Germinal center (tissue), 1 donor: ENCODE results near the gene FFAR2.
"Not testable (repeated sequence)": the region's sequence is repeated elsewhere in the genome, so short reads cannot be mapped to it uniquely, and the experiment has no call there.

Experiments used
- DNase-seq: peaks from one replicate; pipeline ENCODE4 v3.0.0; 2012; ENCODE audit warnings: mixed read lengths, low spot score

The FFAR2 gene

DNA sequence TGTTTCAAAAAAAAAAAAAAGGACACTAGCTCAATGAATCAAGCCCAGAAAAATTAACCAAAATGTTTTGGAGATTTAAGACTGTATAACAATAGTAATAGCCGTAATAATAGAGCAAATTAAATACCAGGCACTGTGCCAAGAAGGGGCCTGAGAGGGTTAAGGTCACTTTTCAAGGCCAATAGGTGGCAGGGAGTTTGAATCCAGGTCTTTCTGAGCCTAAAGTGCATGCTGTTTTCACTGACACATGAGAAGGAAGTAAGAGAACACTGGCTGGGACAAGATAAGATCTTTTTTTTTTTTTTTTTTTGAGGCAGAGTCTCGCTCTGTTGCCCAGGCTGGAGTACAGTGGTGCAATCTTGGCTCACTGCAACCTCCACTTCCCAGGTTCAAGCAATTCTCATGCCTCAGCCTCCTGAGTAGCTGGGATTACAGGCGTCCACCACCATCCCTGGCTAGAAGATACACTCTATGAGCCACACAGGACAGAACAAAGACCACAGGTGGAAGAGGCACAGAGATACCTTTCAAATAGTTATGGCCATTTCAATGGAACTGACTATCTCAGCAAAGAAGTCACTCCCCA is 7.7 kb downstream of the FFAR2 start:
- DNase-seq = no peak

DNA sequence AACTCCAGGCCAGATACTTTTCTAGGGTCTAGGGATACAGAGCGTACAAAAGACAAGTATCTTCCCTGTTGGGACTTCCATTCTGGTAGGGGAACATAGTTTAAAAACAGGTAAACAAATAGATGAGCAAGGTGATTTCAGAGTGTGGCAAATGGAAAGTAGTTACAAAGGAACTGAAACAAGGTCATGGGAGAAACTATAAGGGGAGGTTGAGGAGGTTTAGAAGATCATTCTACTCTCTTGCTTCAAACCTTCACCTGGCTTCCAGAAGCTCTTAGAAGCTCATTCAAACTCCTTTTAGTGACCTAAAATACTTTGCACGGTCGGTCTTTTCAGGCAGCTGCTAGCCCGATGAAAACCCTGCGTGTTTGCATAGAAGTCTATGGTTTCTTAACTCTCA is 9.1 kb downstream of the FFAR2 start:
- DNase-seq = peak; percentile 41

DNA sequence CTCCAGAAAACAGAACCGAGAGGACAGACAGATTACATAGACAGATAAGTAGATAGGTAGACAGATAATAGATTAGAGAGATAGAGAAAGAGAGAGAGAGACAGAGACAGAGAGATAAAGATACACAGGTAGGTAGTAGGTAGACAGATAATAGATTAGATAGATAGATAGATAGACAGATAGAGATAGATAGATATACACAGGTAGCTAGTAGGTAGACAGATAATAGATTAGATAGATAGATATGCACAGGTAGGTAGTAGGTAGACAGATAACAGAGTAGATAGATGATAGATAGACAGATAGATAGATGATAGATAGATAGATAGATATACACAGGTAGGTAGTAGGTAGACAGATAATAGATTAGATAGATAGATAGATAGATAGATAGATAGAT is 10.1 kb downstream of the FFAR2 start:
- no peak for DNase-seq

DNA sequence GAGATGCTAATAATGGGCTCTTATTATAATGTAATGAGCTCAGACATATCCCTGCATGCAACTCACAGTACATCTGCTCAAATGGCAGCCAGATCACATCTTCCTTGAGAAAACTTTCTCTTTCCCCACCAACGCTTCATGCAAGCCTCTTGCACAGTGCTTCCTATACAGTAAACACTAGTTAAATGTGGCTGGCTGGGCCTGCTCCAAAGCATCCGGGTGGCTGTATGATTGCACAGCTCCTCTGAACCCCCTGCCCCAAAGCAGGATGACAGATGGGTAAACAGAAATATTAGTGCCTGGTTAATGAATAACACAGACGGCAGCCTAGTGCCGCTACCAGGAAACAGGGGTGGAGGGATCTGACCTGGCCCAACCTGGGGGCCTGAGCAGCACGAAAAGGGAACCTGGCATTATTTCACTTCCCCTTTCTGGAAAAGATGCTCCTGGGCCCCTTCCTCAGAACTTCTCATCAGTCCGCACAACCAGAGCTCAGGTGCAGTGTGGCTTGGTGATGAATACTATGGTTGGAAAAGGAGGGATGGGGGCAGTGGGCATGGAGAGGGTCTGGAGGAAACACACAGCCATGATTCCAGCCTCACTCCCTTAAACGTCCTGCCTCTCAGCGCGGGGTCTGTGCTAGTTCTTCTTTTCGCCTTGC is 10.8 kb downstream of the FFAR2 start:
- peak; percentile 78 for DNase-seq

DNA sequence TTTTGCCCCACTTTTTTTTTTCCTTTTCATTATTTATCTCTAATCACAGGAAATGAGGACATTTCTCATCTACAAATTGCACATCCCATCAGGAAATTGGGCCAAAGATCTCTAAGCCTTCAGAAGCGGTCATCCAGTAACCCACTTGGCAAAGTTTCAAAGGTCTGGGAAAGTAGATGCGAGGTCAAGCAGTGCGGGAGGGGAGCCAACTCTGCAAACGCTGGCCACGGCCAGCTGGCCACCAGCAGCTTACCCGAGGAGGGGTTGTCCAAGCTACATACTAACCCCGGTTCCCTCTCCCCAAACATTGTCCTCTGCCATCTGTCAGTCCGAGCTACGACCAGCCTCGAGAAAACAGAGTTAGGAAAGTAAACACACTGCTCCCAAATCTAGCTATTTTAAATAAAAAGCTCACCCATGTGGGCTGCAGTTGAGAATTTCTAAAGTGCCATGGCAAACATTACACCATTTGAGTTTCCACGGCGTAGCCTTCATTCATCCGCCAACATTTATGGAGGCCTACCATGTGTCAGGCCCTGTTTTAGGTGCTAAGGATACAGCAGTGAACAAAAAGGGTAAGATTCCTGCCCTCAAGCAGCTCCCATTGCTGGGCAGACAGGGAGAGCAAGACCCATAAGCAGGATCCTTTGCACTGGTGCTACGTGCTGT is 11.5 kb downstream of the FFAR2 start:
- no peak for DNase-seq

DNA sequence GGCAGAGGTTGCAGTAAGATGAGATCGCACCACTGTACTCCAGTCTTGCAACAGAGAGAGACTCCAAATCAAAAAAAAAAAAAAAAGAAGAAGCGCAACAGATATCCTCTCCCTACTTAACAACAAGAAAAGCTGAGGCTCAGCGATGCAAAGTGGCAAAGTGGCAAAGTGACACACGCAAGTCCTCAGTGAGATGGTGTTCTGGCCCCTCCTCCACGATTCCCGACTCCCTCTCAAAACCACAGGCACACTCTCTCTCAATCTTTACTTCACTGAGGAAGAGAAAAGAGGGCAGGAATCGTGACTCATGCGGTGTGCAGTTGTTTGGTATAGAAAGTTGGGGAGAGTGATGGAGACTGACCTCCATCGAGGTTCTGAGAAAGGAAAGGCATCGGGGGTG is 12.6 kb downstream of the FFAR2 start:
- DNase-seq = no peak

DNA sequence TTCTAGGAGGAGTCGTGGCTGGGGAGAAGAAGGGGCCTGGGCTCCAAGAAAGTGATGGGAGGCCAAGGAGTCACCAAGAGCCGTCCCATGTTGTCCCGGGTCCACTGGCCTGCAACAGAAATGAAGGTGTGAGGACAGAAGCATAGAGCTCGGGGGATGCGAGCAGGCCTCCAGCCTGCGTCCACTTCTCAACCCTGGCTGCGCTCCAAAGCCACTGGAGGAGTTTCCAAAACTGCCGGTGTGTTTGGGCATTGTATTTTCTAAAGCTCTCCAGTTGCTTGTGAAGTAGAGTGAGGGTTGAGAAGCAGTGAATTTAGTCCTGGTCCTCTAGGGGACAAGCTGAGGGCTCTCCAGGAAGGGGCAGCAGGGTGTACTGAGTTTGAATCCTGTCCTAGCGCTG is 13.0 kb downstream of the FFAR2 start:
- no peak for DNase-seq

DNA sequence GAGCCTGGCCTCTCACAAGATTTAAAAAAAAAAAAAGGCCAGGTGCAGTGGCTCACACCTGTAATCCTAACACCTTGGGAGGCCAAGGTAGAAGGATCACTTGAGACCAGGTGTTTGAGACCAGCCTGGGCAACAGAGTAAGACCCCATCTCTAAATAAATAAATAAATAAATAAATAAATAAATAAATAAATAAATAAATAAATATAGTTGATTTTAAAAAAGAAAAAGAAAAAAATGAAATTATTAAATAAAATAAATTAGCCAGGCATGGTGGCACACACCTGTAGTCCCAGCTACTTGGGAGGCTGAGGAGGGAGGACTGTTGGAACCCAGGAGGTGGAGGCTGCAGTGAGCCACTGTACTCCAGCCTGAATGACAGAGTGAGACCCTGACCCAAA is 13.7 kb downstream of the FFAR2 start:
- DNase-seq = not testable (repeated sequence)

DNA sequence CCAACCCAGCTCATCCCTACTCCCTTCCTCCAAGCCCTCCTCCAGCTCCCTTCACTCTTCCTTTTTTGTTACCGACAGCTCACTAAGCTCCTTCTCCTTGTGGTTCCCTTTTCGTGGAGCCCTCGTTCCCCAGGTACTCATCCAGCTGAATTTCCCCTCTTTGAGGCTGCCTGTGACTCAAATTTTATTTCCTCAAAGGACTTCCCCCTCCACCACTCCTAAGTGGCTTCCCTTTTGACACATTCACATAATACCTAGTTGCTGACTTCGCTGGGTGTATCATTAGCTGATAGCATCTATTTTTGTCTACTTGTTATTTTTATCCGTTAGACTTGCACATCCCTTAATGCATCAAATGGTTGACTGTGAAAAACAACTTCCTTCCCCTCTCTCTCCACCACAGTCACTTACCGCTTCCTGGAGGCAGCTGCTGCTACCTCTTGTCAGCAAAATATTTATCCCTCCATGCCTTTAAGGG is 14.5 kb downstream of the FFAR2 start:
- peak; percentile 77 for DNase-seq

DNA sequence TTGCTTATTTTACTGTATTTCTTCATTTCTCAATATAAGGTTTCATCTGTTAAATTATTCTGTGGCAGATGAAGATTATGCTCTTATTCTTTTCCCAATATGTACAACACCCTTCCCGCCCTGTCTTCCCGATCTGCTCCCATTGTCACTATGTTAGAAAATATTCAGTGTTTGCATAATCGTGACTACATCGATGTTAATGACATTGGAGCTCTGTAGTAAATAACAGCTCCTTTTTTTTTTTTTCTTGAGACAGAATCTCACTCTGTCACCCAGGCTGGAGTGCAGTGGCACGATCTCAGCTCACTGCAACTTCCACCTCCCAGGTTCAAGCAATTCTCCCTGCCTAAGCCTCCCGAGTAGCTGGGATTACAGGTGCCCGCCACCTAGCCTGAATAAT is 14.9 kb downstream of the FFAR2 start:
- not testable (repeated sequence) for DNase-seq

DNA sequence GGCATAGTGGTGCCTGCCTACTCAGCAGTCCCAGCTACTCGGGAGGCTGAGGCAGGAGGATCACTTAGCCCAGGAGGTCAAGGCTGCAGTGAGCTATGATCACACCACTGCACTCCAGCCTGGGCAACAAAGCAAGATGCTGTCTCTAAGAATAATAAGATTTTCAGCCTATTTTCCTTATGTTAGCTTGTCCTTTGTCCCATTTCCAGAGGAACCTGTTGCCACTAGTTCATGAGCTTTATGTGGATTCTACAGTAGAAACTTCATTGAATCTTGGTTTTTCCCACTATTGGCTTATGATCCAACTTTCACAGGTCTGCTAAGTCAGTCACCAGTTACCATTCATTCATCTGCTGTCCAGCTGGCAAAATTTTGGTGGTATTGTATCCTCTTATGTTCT is 18.2 kb downstream of the FFAR2 start:
- no peak for DNase-seq

DNA sequence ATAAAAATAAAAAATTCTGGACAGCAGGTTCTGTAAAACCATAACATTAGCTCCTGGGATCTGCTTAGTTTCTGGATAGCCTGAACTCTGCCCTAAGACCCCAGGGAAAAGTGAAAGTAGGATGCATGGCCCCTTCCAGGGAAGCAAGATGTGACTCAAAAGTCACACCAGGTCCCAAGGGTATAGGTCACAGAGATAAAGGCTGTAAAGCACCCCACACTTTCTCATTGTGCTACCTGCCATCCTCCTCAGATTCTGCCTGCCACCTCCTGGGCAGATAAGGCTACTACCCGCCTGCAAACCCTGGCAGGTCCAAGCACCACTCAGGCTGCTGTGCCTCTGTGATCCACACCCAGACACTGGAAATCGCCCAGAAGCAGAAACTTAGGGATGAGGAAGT is 20.6 kb downstream of the FFAR2 start:
- peak; percentile 77 for DNase-seq

DNA sequence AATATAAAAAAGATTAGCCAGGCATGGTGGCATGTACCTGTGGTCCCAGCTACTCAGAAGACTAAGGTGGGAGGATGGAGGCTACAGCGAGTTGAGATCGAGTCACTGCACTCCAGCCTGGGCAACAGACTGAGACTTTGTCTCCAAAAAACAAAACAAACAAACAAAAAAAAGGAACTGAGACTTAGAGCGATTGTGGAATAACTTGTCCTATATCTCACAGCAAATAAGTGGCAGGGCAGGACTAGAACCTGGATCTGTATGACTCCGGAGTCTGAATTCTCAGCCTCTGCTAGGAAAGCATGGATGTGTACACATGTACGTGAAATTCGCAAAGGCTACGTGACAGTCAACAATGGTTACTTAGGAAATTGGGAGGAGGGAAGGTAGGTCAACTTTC is 22.1 kb downstream of the FFAR2 start:
- DNase-seq = no peak

DNA sequence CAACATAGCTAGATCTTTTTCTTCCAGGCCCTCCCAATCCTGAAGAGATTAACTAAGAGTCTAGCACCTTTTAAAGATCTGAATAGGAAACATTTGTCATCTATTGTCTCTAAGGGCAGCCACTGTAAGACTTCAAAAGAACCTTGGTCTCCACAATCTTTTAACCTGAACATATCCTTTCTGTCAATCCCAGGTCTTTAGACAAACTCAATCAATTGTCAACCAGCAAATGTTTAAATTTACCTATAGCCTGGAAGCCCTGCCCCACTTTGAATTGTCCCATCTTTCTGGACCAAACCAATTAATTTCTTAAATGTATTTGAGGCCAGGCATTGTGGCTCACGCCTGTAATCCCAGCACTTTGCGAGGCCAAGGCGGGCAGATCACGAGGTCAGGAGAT is 23.0 kb downstream of the FFAR2 start:
- DNase-seq = not testable (repeated sequence)

DNA sequence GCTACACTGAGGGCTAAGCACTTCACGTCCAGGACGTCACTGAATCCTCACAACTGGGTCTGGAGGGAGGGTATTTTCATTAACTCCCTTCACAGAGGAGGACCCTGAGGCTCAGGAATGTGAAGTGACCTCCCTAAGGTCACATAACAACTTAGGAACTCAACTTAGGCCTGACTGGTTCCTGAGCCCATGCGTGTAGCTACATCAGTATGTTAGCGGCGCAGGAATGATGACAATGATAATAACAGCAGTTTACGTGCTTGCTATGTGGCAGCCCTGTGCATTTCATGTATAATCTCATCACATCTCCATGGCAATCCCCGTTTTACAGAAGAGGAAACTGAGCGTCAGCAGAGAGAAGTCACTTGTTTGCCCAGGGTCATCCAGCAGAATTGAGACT is 23.9 kb downstream of the FFAR2 start:
- no peak for DNase-seq

DNA sequence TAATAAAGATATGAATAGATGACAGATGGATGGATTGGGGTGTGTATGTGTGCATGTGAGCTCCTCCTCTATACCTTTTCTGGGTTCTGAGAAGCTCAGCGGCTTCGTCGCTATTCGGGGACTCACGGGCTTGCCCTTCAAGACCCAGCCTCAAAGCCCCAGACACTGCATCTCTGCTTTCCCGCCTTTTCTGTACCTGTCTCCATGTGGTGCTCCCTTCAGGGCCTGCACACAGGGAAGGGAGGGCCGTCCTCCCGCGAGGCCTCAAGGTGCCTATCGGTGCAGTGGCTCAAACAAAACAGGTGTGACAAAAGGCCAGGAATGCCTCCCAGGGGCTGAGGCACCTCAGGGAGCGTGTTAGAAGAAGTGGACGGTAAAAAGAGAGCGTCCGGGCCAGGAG is 26.0 kb downstream of the FFAR2 start:
- DNase-seq = no peak

DNA sequence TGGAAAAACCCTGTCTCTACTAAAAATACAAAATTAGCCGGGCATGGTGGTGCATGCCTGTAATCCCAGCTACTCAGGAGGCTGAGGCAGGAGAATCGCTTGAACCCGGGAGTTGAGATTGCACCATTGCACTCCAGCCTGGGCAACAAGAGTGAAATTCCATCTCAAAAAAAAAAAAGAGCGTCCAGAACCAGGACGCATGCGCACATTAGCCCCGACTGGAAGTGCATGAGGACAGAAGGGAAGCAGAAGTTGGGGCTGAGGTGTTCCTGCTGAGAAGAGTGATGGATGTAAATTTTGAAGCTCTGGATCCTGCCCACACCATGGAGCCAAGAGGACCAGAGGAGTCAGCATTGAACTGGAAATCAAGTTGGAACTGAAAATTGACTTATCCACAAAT is 26.5 kb downstream of the FFAR2 start:
- not testable (repeated sequence) for DNase-seq

DNA sequence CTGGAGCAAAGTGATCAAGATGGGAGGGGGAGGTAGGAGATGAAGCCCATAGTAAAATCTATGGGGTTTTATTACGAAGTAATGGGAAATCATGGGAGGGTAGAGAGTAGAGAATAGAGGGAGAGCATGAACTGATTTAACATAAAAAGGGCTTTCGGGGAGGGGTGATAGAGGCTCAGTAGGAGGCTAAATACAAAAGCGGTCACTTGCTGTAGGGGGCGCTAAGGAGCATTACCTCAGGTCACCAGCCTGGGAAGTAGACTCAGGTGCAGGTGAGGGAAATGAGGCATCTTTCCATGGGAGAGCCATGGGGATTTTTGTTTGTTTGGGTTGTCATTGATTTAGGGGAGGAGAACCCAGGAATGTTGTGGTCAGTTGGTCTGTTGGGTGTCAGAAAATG is 28.1 kb downstream of the FFAR2 start:
- no peak for DNase-seq

DNA sequence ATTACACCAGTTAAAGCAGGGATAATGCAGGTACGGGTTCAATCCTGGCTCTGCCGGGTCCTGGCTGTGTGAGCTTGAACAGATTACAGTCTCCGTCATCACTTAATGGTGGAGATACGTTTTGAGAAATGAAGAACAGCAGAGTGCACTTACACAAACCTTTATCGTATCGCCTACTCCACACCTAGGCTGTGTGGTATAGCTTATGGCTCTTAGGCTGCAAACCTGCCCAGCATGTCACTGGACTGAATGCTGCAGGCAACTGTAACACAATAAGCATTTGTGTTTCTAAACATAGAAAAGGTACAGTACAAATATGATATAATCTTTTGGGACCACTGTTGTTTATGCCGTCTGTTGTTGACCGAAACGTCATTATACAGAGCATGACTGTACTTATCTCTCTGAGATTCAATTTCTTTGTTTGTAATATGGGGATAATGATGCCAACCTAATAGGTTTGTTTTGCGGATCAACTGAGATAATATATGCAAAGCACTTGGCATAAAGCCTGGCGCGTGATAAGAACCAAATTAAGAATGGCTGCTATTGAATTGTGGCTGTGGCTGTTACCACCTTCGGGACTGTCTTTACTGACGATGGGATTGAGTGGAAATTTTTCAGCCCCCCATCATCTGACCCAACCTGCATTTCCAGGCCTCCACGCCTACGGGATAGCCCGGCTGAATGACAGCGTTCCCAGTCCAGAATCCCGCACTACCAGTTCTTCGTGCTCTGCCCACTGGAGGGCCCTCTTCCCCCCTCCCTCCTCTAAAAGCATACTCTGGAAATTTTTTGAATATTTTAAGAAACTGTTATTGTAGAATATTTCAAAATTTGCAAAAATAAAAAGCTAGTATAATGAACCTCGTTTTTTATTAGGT is 31.0 kb downstream of the FFAR2 start:
- no peak for DNase-seq

DNA sequence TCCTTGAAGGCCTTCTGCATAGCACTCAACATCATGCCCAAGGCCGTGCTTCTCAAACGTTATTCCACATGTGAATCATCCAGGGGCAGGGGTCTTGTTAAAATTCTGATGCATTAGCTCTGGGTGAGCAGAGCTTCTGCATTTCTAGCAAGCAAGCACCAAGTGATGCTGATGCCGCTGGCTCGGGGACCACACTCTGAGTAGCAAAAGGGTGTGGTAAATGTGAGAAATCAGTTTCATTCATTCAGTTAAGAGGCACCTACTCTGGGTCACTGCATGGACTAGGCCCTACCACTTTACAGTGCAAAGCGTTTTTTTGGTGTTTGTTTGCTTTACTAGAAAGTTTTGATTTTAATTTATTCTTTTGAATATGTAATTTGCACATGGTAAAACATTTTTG is 35.0 kb downstream of the FFAR2 start:
- no peak for DNase-seq

DNA sequence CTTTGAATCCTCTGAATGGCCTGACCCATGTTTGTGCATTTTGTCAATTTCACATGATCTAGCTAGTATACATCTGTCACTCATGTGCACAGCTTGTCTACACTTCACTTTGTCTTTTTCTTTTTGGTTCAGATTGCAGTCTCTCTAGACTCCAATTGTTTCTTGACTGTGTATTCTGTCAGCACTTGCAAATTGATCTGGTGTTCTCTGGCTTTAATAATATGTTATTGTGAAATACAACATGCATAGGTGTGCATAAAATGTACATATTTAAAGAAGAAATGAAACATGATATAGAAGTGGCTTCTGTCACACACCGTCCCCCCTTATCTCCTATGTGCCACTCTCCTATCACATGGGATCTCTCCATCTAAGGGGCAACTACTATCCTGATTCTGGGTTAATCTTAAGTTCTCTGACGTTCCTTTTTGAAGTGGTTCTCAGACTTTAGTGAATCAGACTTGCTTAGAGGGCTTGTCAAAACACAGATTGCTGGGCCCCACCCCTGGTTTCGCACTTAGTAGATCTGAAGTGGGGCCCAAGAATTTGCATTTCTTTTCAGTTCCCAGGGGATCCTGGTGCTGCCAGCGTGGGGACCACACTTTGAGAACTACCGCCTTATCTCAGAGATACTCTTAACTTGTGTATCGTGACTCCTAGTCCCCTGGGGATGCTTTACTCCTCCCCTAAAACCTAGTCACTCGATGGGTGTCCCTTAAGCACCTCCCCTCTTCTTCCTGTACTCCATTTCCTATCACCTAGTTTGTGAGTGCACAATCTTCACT is 36.4 kb downstream of the FFAR2 start:
- peak; percentile 91 for DNase-seq

DNA sequence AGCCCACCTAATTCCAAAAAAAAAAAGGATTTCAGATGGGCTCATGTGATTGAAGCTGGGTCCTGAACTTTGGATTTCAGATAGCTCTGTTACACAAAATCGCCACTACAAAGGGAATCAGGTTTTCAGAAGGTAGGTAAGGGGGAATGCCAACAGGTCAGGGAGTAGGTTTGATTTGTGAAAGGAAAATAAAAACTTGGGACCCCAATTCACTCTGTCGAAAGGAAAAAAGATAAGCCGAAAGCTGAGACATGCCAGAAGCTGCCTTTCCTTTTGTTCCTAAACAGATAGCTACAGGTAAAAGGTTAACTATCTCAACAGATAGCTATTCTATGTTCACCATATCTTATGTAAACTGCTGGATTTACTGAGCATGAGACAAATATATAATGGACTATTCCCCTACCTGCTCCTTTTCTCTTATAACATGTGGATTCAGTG is 38.2 kb downstream of the FFAR2 start:
- DNase-seq = no peak
